K562 (cell line): ENCODE measurements around the gene ZNRF1. TPM values are rescaled to one million over a fixed set of nuclear protein-coding genes. Genes with fewer than 3 reads are reported as not detected.

Experiments
- ATAC-seq: fragments of 200-7000 bp; cut with Tn5 transposase; 3 replicates; pipeline ENCODE4 v1.9.1; 2020; ENCODE audit warnings: moderate library complexity
- BruUV-seq: library from RNA; stranded (reverse); fragments of 400-500 nt; replicated peaks from 2 replicates; lab custom pipeline; 2021; lab: Mats Ljungman, UMichigan
- CTCF ChIA-PET: fragments of 300-600 bp; formaldehyde crosslinking; extraction: SDS; loops from one replicate; lab custom pipeline; 2021; ENCODE audit warnings: low intra/inter-chr PET ratio; lab: Yijun Ruan, JAX
- POLR2A ChIA-PET: fragments of 300-600, 350-650 bp; sonication (Branson Sonifier 250); formaldehyde crosslinking; extraction: SDS; loops from one replicate; lab custom pipeline; 2021; ENCODE audit warnings: antibody characterized with exemption, inconsistent platforms; lab: Yijun Ruan, JAX
- DNase-seq, 4 experiments: peaks; one replicate each; pipeline versions ENCODE4 v3.0.0 to v3.0.0-alpha.2; 2011 to 2018; ENCODE audit warnings: low spot score in 3 of 4, mixed read lengths in 3 of 4; ENCODE audit errors: extremely low read depth in 1 of 4
- FAIRE-seq: peaks from 2 replicates; lab custom pipeline; 2011; peaks lifted over from hg19 to GRCh38; lab: Jason Lieb, UNC
- H2AFZ ChIP-seq: 2 replicates; pipeline ENCODE4 v1.6.0; 2011; ENCODE audit warnings: low read depth, low read length, control low read depth, inconsistent platforms
- H3K27ac ChIP-seq: fragments of 200-600 bp; 3 replicates; pipeline ENCODE4 v1.8.0; 2011; ENCODE audit warnings: low read depth, mild to moderate bottlenecking, control low read depth, inconsistent platforms, low read length, moderate library complexity, mixed read lengths; ENCODE audit errors: extremely low read depth
- H3K27me3 ChIP-seq, 2 experiments: fragments of 300-600 bp in 1 of 2; 2 replicates in 1 of 2; 3 replicates in 1 of 2; pipeline versions ENCODE4 v1.6.0 to v1.8.0; 2011; ENCODE audit warnings: inconsistent platforms in 2 of 2, low read length in 2 of 2, mild to moderate bottlenecking in 1 of 2, mixed read lengths in 1 of 2, moderate library complexity in 1 of 2; ENCODE audit not compliant: control insufficient read depth in 2 of 2, insufficient read depth in 2 of 2
- H3K36me3 ChIP-seq: fragments of 300-600 bp; 3 replicates; pipeline ENCODE4 v1.8.0; 2011; ENCODE audit warnings: mild to moderate bottlenecking, low read length, inconsistent platforms; ENCODE audit not compliant: control insufficient read depth, insufficient read depth
- H3K4me1 ChIP-seq, 2 experiments: fragments of 200-600 bp in 1 of 2; replicated peaks in 1 of 2; 2 replicates in 1 of 2; 3 replicates in 1 of 2; pipeline versions ENCODE4 v1.5.1 to v1.8.0; 2011; ENCODE audit warnings: inconsistent platforms in 2 of 2, low read length in 2 of 2, mild to moderate bottlenecking in 1 of 2, mixed read lengths in 1 of 2, moderate library complexity in 1 of 2; ENCODE audit not compliant: control insufficient read depth in 2 of 2, insufficient read depth in 2 of 2
- H3K4me2 ChIP-seq: 2 replicates; pipeline ENCODE4 v1.6.1; 2011; ENCODE audit warnings: low read length, control low read depth, inconsistent platforms, mixed read lengths; ENCODE audit not compliant: insufficient read depth
- H3K4me3 ChIP-seq: fragments of 200-600 bp; sonication (generic), shearing (Covaris generic); 2 replicates; pipeline ENCODE4 v1.5.1; 2016; ENCODE audit warnings: control low read depth, inconsistent platforms
- H3K79me2 ChIP-seq: fragments of 200-600 bp; 3 replicates; pipeline ENCODE4 v1.8.0; 2011; ENCODE audit warnings: low read length, inconsistent platforms; ENCODE audit not compliant: control insufficient read depth, insufficient read depth
- H3K9ac ChIP-seq, 2 experiments: 2 replicates each; pipeline versions ENCODE4 v1.6.0 to v1.6.1; 2011; ENCODE audit warnings: low read depth in 2 of 2, low read length in 2 of 2, control low read depth in 1 of 2, inconsistent platforms in 1 of 2, mild to moderate bottlenecking in 1 of 2, mixed read lengths in 1 of 2; ENCODE audit not compliant: insufficient read depth in 1 of 2
- H3K9me1 ChIP-seq: one replicate; pipeline ENCODE4 v1.6.0; 2011; ENCODE audit warnings: inconsistent platforms, mild to moderate bottlenecking, low read length, moderate library complexity; ENCODE audit not compliant: control insufficient read depth, insufficient read depth
- H3K9me3 ChIP-seq: replicated peaks from 2 replicates; pipeline ENCODE4 v1.5.1; 2011; ENCODE audit warnings: low read depth, low read length, inconsistent platforms; ENCODE audit not compliant: control insufficient read depth, insufficient read depth
- H4K20me1 ChIP-seq: replicated peaks from 2 replicates; pipeline ENCODE4 v1.6.1; 2011; ENCODE audit warnings: low read length, inconsistent platforms, mixed read lengths; ENCODE audit not compliant: control insufficient read depth, insufficient read depth
- ETS2 ChIP-seq: IDR thresholded peaks from 2 replicates; pipeline ENCODE4 v1.6.1; 2016; ENCODE audit warnings: borderline replicate concordance, missing genetic modification characterization, mild to moderate bottlenecking, moderate library complexity, missing compliant biosample characterization; ENCODE audit not compliant: poor library complexity, severe bottlenecking
- MAFG ChIP-seq: fragments of 450-650 bp; conservative IDR thresholded peaks from 2 replicates; pipeline ENCODE4 v1.6.1; 2016; ENCODE audit warnings: missing genetic modification characterization, missing compliant biosample characterization
- MYNN ChIP-seq, 2 experiments: sonication (generic); formaldehyde crosslinking in 1 of 2; IDR thresholded peaks; 2 replicates each; pipeline versions ENCODE4 v1.5.0 to v1.6.1; 2016 to 2020; ENCODE audit warnings: antibody characterized with exemption in 1 of 2, missing genetic modification reagents in 1 of 2
- NFE2 ChIP-seq: IDR thresholded peaks from 2 replicates; pipeline ENCODE4 v1.6.1; 2014; ENCODE audit warnings: antibody characterized with exemption, low read depth
- ZNF316 ChIP-seq: fragments of 450-650 bp; IDR thresholded peaks from 2 replicates; pipeline ENCODE4 v1.6.1; 2016
- WGBS: fragments of 100-300 bp; shearing (Covaris generic); methylation state at CpG from one replicate; pipeline ENCODE4 v1.1.6; 2016; ENCODE audit warnings: low coverage, mixed read lengths; ENCODE audit not compliant: insufficient coverage; ENCODE audit errors: missing lambda C conversion rate; 5-methylcytosine and 5-hydroxymethylcytosine counted together
- in situ Hi-C: fragments of 300-500 bp; cut with MboI; formaldehyde crosslinking; loops from 4 replicates; pipeline ENCODE4 v1.15.0; 2018; ENCODE audit warnings: inconsistent platforms, mixed read lengths
- intact Hi-C: fragments of 100-400 bp; cut with micrococcal nuclease; formaldehyde crosslinking; loops from 2 replicates; pipeline ENCODE4 v1.14.2; 2022
- polyA plus RNA-seq, 8 experiments: library from polyadenylated mRNA; depleted of rRNA in 4 of 8; stranded (reverse) in 5 of 8; unstranded in 3 of 8; fragments of >200 nt; fragmentation: Nextera tagmentation in 2 of 8; fragmentation: Illumina TruSeq in 1 of 8; extraction: Ambion mirVana in 2 of 8; extraction: Trizol in 1 of 8; gene quantifications; 2 replicates each; pipeline versions ENCODE4 v1.2.1 to v1.2.3, GENCODE V29; 2011 to 2014; ENCODE audit warnings: inconsistent platforms in 1 of 8, missing spikeins in 1 of 8
- total RNA-seq, 7 experiments: library from RNA; depleted of rRNA in 6 of 7; stranded (reverse); fragments of >200 nt in 6 of 7; fragmentation: Illumina TruSeq in 2 of 7; extraction: Trizol in 2 of 7; gene quantifications; 2 replicates each; pipeline versions ENCODE4 v1.2.1 to v1.2.3, GENCODE V29; 2011 to 2021; ENCODE audit warnings: low replicate concordance in 1 of 7
- TF ChIP-seq, protein P1 (sequence below), 3 experiments: fragments of 200-800 bp in 1 of 3; fragments of 250-450 bp in 1 of 3; fragments of 450-650 bp in 1 of 3; sonication (Bioruptor Pico) in 1 of 3; sonication (Bioruptor generic) in 1 of 3; formaldehyde crosslinking in 1 of 3; IDR thresholded peaks; 2 replicates each; pipeline versions ENCODE4 v1.6.1 to v1.8.0; 2016 to 2022; ENCODE audit warnings: mild to moderate bottlenecking in 2 of 3, missing genetic modification characterization in 2 of 3, missing compliant biosample characterization in 1 of 3, moderate library complexity in 1 of 3
- TF ChIP-seq, protein P2 (sequence below): fragments of 450-650 bp; IDR thresholded peaks from 2 replicates; pipeline ENCODE4 v1.6.1; 2018; ENCODE audit not compliant: partially characterized antibody

The ZNRF1 gene
- total and polyA plus RNA-seq, 9 of the 15 experiments (the other 6 are each of a cell fraction or from before 2014, with no cell fraction given) = 9.5 to 37.7 (median 20.0) TPM

DNA sequence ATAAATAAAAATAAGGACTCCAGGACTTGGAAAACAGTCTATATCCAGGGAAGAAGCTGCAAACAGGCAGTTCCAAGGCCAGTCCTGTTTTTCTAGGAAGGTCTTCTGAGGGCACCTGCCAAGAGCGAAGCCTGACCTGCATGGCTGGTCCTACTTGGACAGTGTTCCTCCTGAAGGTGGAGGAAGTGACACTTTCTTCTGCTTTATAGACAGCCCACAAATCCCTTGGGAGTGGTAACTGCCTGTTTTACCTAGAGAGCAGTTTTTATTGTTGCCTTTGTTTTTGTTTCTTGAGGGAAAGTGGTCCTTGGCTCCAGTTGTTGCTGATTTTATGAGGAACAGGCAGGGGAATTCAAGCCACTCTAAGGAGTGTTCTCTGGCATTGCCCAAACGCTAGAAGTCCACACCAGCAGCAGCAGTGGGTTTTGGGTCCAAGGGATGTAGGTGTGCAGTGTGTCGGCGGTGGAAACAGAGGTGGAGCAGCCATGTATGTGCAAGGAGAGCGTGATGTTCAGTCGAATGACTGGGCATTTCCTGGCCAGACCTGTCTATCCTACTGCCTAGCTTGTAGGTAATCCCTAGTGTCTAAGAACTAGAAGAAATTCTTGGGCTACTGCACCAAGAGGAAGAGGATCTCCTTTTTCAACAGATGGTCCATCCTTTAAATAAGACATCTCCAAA lies 82.5 kb downstream of the ZNRF1 start:
- no TSS peak for BruUV-seq
- Histone ChIP-seq H3K9ac (peak overlapping the region in 1 of 2 experiments; percentile 67; a peak in 1 of 4 replicates), H3K27me3 (no peaks in the 10 kb centered on the region), H3K79me2 (peaks cover 88% of the 10 kb centered on the region), H3K4me3 (no peak overlapping the region), H3K9me1 (no peaks in the 10 kb centered on the region), H3K4me2 (no peak overlapping the region; the same call in 1 of the 2 replicates), H3K4me1 (peaks cover 16 to 44% of the 10 kb centered on the region in 2 experiments), H3K27ac (peak overlapping the region; percentile 49; the same call in 2 of the 3 replicates), H3K36me3 (peaks cover 12% of the 10 kb centered on the region; the same call in 2 of the 3 replicates), H2AFZ (no peak overlapping the region), H3K9me3 (no peaks in the 10 kb centered on the region), H4K20me1 (no peaks in the 10 kb centered on the region)
- ATAC-seq (peak; percentile 34), FAIRE-seq (no peak), DNase-seq (no peak)
- CTCF ChIA-PET = no interaction called here
- POLR2A ChIA-PET = interaction anchor here (0.6 to 1.3 kb wide), 3 partner anchors 9 to 56 kb away, joined by 3 to 4 read pairs (median 3); no protein-coding TSS in a partner anchor
- in situ Hi-C loops (no loop called here), intact Hi-C loops (no loop called here)
- 72% methylated on average over 6 of the region's 6 CpGs for WGBS
- TF ChIP-seq MAFG (tag) (peak; percentile 33; the same call in 1 of the 2 replicates), NFE2 (peak; percentile 76), ETS2 (tag) (no peak), ZNF316 (0 out of 2 replicates have a peak, but pooled peaks have one; percentile 26), MYNN (IDR thresholded peaks at IDR 0.05) (no peak), MYNN (CRISPR knock-in tag; IDR thresholded peaks at IDR 0.05) (no peak)
- TF ChIP-seq, protein P1, sequence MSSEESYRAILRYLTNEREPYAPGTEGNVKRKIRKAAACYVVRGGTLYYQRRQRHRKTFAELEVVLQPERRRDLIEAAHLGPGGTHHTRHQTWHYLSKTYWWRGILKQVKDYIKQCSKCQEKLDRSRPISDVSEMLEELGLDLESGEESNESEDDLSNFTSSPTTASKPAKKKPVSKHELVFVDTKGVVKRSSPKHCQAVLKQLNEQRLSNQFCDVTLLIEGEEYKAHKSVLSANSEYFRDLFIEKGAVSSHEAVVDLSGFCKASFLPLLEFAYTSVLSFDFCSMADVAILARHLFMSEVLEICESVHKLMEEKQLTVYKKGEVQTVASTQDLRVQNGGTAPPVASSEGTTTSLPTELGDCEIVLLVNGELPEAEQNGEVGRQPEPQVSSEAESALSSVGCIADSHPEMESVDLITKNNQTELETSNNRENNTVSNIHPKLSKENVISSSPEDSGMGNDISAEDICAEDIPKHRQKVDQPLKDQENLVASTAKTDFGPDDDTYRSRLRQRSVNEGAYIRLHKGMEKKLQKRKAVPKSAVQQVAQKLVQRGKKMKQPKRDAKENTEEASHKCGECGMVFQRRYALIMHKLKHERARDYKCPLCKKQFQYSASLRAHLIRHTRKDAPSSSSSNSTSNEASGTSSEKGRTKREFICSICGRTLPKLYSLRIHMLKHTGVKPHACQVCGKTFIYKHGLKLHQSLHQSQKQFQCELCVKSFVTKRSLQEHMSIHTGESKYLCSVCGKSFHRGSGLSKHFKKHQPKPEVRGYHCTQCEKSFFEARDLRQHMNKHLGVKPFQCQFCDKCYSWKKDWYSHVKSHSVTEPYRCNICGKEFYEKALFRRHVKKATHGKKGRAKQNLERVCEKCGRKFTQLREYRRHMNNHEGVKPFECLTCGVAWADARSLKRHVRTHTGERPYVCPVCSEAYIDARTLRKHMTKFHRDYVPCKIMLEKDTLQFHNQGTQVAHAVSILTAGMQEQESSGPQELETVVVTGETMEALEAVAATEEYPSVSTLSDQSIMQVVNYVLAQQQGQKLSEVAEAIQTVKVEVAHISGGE (CRISPR knock-in tag; IDR thresholded peaks at IDR 0.05) = no peak
- TF ChIP-seq, protein P2, sequence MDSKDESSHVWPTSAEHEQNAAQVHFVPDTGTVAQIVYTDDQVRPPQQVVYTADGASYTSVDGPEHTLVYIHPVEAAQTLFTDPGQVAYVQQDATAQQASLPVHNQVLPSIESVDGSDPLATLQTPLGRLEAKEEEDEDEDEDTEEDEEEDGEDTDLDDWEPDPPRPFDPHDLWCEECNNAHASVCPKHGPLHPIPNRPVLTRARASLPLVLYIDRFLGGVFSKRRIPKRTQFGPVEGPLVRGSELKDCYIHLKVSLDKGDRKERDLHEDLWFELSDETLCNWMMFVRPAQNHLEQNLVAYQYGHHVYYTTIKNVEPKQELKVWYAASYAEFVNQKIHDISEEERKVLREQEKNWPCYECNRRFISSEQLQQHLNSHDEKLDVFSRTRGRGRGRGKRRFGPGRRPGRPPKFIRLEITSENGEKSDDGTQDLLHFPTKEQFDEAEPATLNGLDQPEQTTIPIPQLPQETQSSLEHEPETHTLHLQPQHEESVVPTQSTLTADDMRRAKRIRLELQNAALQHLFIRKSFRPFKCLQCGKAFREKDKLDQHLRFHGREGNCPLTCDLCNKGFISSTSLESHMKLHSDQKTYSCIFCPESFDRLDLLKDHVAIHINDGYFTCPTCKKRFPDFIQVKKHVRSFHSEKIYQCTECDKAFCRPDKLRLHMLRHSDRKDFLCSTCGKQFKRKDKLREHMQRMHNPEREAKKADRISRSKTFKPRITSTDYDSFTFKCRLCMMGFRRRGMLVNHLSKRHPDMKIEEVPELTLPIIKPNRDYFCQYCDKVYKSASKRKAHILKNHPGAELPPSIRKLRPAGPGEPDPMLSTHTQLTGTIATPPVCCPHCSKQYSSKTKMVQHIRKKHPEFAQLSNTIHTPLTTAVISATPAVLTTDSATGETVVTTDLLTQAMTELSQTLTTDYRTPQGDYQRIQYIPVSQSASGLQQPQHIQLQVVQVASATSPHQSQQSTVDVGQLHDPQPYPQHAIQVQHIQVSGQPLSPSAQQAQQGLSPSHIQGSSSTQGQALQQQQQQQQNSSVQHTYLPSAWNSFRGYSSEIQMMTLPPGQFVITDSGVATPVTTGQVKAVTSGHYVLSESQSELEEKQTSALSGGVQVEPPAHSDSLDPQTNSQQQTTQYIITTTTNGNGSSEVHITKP = peak; percentile 16
- TF ChIP-seq, all 486 proteins: peak for 4
